HepG2 (cell line): ENCODE data around the gene BCAS3. TPM values are rescaled to one million over a fixed set of nuclear protein-coding genes. Genes with fewer than 3 reads are reported as not detected.

ENCODE experiments used
- ATAC-seq: fragments of 200-7000 bp; cut with Tn5 transposase; 3 replicates; pipeline ENCODE4 v1.9.1; 2020; ENCODE audit warnings: mild to moderate bottlenecking, moderate library complexity
- BruUV-seq: library from RNA; stranded (reverse); fragments of 400-500 nt; replicated peaks from 2 replicates; lab custom pipeline; 2021; lab: Mats Ljungman, UMichigan
- CTCF ChIA-PET: fragments of 300-600 bp; formaldehyde crosslinking; extraction: SDS; loops from one replicate; lab custom pipeline; 2021; ENCODE audit warnings: low total read pairs, inconsistent platforms, low intra/inter-chr PET ratio; lab: Yijun Ruan, JAX
- POLR2A ChIA-PET: fragments of 350-600 bp; sonication (Branson Sonifier 250); formaldehyde crosslinking; loops from one replicate; lab custom pipeline; 2020; ENCODE audit warnings: antibody characterized with exemption, inconsistent platforms; lab: Yijun Ruan, JAX
- DNase-seq: peaks from one replicate; pipeline ENCODE4 v3.0.0-alpha.2; 2015; ENCODE audit warnings: low spot score
- FAIRE-seq: peaks from 3 replicates; lab custom pipeline; 2011; peaks lifted over from hg19 to GRCh38; lab: Jason Lieb, UNC
- H2AFZ ChIP-seq: one replicate; pipeline ENCODE4 v1.6.1; 2011; ENCODE audit warnings: low read length, inconsistent platforms
- H3K27ac ChIP-seq: fragments of 300-600 bp; 3 replicates; pipeline ENCODE4 v1.8.0; 2011; ENCODE audit warnings: mixed run types, mild to moderate bottlenecking, mixed read lengths, low read length, inconsistent platforms; ENCODE audit not compliant: insufficient read depth; ENCODE audit errors: extremely low read length
- H3K27me3 ChIP-seq, 2 experiments: fragments of 200-600 bp in 1 of 2; 2 replicates in 1 of 2; 3 replicates in 1 of 2; pipeline versions ENCODE4 v1.6.0 to v1.8.0; 2011; ENCODE audit warnings: low read length in 2 of 2, mild to moderate bottlenecking in 2 of 2, moderate library complexity in 2 of 2, inconsistent platforms in 1 of 2; ENCODE audit not compliant: insufficient read depth in 2 of 2, control insufficient read depth in 1 of 2
- H3K36me3 ChIP-seq, 2 experiments: fragments of 200-600 bp in 1 of 2; replicated peaks in 1 of 2; 2 replicates in 1 of 2; 3 replicates in 1 of 2; pipeline versions ENCODE4 v1.5.1 to v1.8.0; 2011; ENCODE audit warnings: low read length in 2 of 2, inconsistent platforms in 1 of 2; ENCODE audit not compliant: insufficient read depth in 2 of 2, control insufficient read depth in 1 of 2
- H3K4me1 ChIP-seq: 2 replicates; pipeline ENCODE4 v1.5.1; 2012; ENCODE audit warnings: low read length, inconsistent platforms; ENCODE audit not compliant: insufficient read depth
- H3K4me2 ChIP-seq: 2 replicates; pipeline ENCODE4 v1.6.0; 2011; ENCODE audit warnings: low read depth, low read length, inconsistent platforms
- H3K4me3 ChIP-seq, 3 experiments: fragments of 200-600 bp in 1 of 3; sonication (generic), shearing (Covaris generic) in 1 of 3; replicated peaks in 1 of 3; 2 replicates each; pipeline ENCODE4 v1.5.1; 2011 to 2016; ENCODE audit warnings: low read length in 3 of 3, inconsistent platforms in 2 of 3, low read depth in 2 of 3, mild to moderate bottlenecking in 2 of 3, control low read depth in 1 of 3, mixed read lengths in 1 of 3; ENCODE audit not compliant: insufficient read depth in 1 of 3
- H3K79me2 ChIP-seq: one replicate; pipeline ENCODE4 v1.6.1; 2011; ENCODE audit warnings: low read length, inconsistent platforms; ENCODE audit not compliant: insufficient read depth
- H3K9ac ChIP-seq: 2 replicates; pipeline ENCODE4 v1.6.0; 2011; ENCODE audit warnings: mild to moderate bottlenecking, low read depth, low read length, inconsistent platforms; ENCODE audit not compliant: insufficient read depth
- H3K9me3 ChIP-seq: 2 replicates; pipeline ENCODE4 v1.5.1; 2012; ENCODE audit warnings: mild to moderate bottlenecking, low read length
- H4K20me1 ChIP-seq: 2 replicates; pipeline ENCODE4 v1.6.0; 2011; ENCODE audit warnings: inconsistent platforms, mild to moderate bottlenecking, low read length, moderate library complexity; ENCODE audit not compliant: insufficient read depth
- DBP ChIP-seq: sonication (generic); formaldehyde crosslinking; IDR thresholded peaks from 2 replicates; pipeline ENCODE4 v1.4.0; 2020; ENCODE audit warnings: missing genetic modification reagents; ENCODE audit errors: not compliant biosample characterization
- DRAP1 ChIP-seq: IDR thresholded peaks from 2 replicates; pipeline ENCODE4 v1.6.1; 2016; ENCODE audit warnings: missing genetic modification reagents, missing compliant biosample characterization
- ERF ChIP-seq: IDR thresholded peaks from 2 replicates; pipeline ENCODE4 v1.6.1; 2018; ENCODE audit warnings: missing biosample characterization, missing genetic modification reagents
- PHB2 ChIP-seq: fragments of 450-650 bp; IDR thresholded peaks from 2 replicates; pipeline ENCODE4 v1.6.1; 2018; ENCODE audit not compliant: partially characterized antibody
- SMAD1 ChIP-seq: sonication (generic); formaldehyde crosslinking; IDR thresholded peaks from 2 replicates; pipeline ENCODE4 v1.4.0; 2020; ENCODE audit warnings: missing genetic modification reagents, low read depth, mild to moderate bottlenecking, borderline replicate concordance
- TBX3 ChIP-seq: fragments of 450-650 bp; IDR thresholded peaks from 2 replicates; pipeline ENCODE4 v1.6.1; 2017; ENCODE audit warnings: antibody characterized with exemption, mild to moderate bottlenecking, inconsistent platforms, borderline replicate concordance
- ZNF3 ChIP-seq: IDR thresholded peaks from 2 replicates; pipeline ENCODE4 v1.7.0; 2017; ENCODE audit warnings: inconsistent platforms
- ZNF414 ChIP-seq: sonication (generic); formaldehyde crosslinking; IDR thresholded peaks from 2 replicates; pipeline ENCODE4 v1.5.0; 2020; ENCODE audit warnings: missing genetic modification reagents
- ZNF431 ChIP-seq: sonication (generic); formaldehyde crosslinking; IDR thresholded peaks from 2 replicates; pipeline ENCODE4 v1.9.0; 2022; ENCODE audit warnings: missing genetic modification reagents, low read depth, mild to moderate bottlenecking, borderline replicate concordance
- ZNF564 ChIP-seq: sonication (generic); formaldehyde crosslinking; IDR thresholded peaks from 2 replicates; pipeline ENCODE4 v1.8.1; 2023; ENCODE audit warnings: mild to moderate bottlenecking, missing genetic modification reagents
- WGBS: methylation state at CpG from one replicate; pipeline ENCODE4 v1.1.6; 2017; ENCODE audit warnings: low lambda C conversion rate; 5-methylcytosine and 5-hydroxymethylcytosine counted together
- in situ Hi-C: cut with HindIII; loops from 2 replicates; pipeline ENCODE4 v1.10.0; 2017; ENCODE audit warnings: low pct_unique_long_range_greater_than_20kb; ENCODE audit not compliant: extremely low pct_ligation_motif_present
- intact Hi-C: fragments of 100-400 bp; cut with micrococcal nuclease; formaldehyde crosslinking; loops from one replicate; pipeline ENCODE4 v1.10.0; 2022; ENCODE audit not compliant: unreplicated experiment
- polyA plus RNA-seq, 8 experiments: library from polyadenylated mRNA; depleted of rRNA in 3 of 8; stranded (reverse) in 7 of 8; unstranded in 1 of 8; fragments of >200 nt; fragmentation: Illumina TruSeq in 4 of 8; extraction: Trizol in 4 of 8; gene quantifications; 2 replicates each; pipeline versions ENCODE4 v1.2.1 to v1.2.3, GENCODE V29; 2011 to 2016; ENCODE audit warnings: low read depth in 4 of 8, missing spikeins in 1 of 8, mixed read lengths in 1 of 8; ENCODE audit not compliant: insufficient read depth in 1 of 8
- total RNA-seq, 5 experiments: library from RNA; depleted of rRNA; stranded (reverse); fragments of >200 nt; fragmentation: Illumina TruSeq; extraction: Trizol; gene quantifications; 2 replicates each; pipeline ENCODE4 v1.2.3, GENCODE V29; 2016; ENCODE audit warnings: low read depth in 1 of 5

BCAS3 gene
- total and polyA plus RNA-seq, 2 of the 13 experiments (the other 11 are each of a cell fraction or from before 2014, with no cell fraction given), result 10.7 to 11.2 TPM

- no peaks in the 10 kb centered on the region for H3K9me3 ChIP-seq
- 80% methylated on average over 2 of the region's 2 CpGs for WGBS
- no peaks in the 10 kb centered on the region for H3K36me3 ChIP-seq
- no peak for ATAC-seq
- H3K9ac ChIP-seq, result no peak overlapping the region
- no peak for FAIRE-seq
- in situ Hi-C loops (loop anchor here (25.0 kb wide), 1 partner anchor 813 kb away; no protein-coding TSS in a partner anchor), intact Hi-C loops (no loop called here)
- H3K79me2 ChIP-seq, result no peaks in the 10 kb centered on the region
- POLR2A ChIA-PET, result no interaction called here
- H3K27me3 ChIP-seq, result no peaks in the 10 kb centered on the region; a peak in 1 of 5 replicates
- no peak overlapping the region for H3K4me2 ChIP-seq
- H4K20me1 ChIP-seq, result no peaks in the 10 kb centered on the region
- TF ChIP-seq DBP (CRISPR knock-in tag), result no peak
- no peak for TF ChIP-seq TBX3
- no peak for TF ChIP-seq ZNF414 (CRISPR knock-in tag)
- no peak for TF ChIP-seq ZNF431 (CRISPR knock-in tag)
- no peak for DNase-seq
- no peak overlapping the region for H3K4me3 ChIP-seq
- H3K27ac ChIP-seq, result no peak overlapping the region
- H3K4me1 ChIP-seq, result no peaks in the 10 kb centered on the region
- CTCF ChIA-PET, result no interaction called here
- H2AFZ ChIP-seq, result no peak overlapping the region
- no TSS peak for BruUV-seq
Observed at GRCh38 chr17:61023996-61024395, 346.3 kb downstream of the BCAS3 start.

- Histone ChIP-seq H3K4me1 (no peaks in the 10 kb centered on the region), H3K36me3 (no peaks in the 10 kb centered on the region), H3K4me2 (no peak overlapping the region), H3K79me2 (no peaks in the 10 kb centered on the region), H3K9ac (no peak overlapping the region), H3K9me3 (no peaks in the 10 kb centered on the region), H4K20me1 (no peaks in the 10 kb centered on the region), H3K27me3 (no peaks in the 10 kb centered on the region; a peak in 1 of 5 replicates), H3K4me3 (no peak overlapping the region), H2AFZ (no peak overlapping the region), H3K27ac (no peak overlapping the region)
- WGBS, result 86% methylated on average over 3 of the region's 3 CpGs
- TF ChIP-seq ERF (CRISPR knock-in tag), result no peak
- TF ChIP-seq ZNF564 (CRISPR knock-in tag), result no peak
- no peak for TF ChIP-seq DRAP1 (CRISPR knock-in tag)
- TF ChIP-seq ZNF3 (CRISPR knock-in tag), result no peak
- TF ChIP-seq PHB2, result no peak
- TF ChIP-seq SMAD1, result no peak
- no peak for FAIRE-seq
- no peak for ATAC-seq
- ChIA-PET POLR2A (no interaction called here), CTCF (no interaction called here)
- in situ Hi-C loops (no loop called here), intact Hi-C loops (no loop called here)
- no TSS peak for BruUV-seq
- DNase-seq, result no peak
Observed at GRCh38 chr17:61026818-61027217, 349.2 kb downstream of the BCAS3 start.
